HG03097 (cell line): ENCODE results near the gene DGKG.
A peak's percentile ranks its signal among the peaks of the same experiment; 100 is the strongest.

Source experiments
- ATAC-seq: cut with Tn5 transposase; IDR thresholded peaks from one replicate; pipeline ENCODE4 v1.9.1; 2021; ENCODE audit not compliant: unreplicated experiment, low FRiP score

The DGKG gene

DNA sequence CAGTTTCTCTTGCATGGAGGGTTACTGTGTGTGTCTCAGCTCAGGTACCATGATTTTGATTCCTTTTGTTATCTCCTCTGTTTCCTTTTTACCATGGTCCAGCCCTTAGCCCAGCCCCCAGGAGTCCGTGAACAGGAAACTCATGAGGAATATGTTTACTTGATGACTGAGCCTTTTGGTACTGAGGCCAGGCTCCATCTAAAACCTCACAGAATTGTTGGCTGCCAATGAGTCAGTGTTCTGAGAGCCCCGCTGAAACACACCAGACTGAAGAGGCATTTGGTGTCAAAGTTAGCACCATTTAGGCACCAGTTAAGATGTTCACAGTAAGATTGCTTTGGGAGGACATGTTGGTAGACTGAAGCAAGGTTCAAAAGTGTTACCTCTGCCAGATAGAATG is 80.9 kb downstream of the DGKG start:
- ATAC-seq = no peak

GRCh38 chr3:186280737-186281136 is 81.3 kb downstream of the DGKG start:
- no peak for ATAC-seq

DNA sequence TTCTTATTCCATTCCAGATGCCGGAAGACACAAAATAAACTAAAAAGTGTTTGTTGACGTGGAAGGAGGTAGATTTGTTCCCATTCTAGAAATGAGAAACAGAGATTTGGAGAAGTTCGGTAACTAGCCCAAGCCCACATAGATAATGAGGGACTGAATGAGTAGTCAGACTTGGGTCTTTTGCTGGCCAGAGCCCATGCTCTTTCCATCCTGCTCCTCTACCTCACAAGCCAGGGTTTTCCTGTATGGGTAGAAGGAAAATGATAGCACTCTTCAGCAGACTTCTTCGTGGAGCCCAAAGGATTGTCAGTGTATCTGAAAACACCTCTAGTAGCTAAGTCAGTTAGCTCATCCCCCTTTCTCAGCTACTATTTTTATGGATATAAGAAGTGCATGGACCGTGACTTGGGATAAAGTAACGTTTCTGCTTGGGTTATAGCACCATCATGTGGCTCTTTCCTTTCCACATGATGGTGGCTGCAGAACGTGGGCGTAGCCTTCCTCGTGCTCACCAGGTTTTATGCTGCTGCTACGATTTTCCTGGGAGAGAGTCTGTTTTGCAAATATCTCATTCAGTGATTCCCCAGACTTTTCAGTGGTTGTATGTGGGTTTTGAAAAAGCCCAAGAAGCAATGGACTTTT is 84.6 kb downstream of the DGKG start:
- ATAC-seq = no peak

- ATAC-seq = no peak
These were observed 86.6 kb downstream of the DGKG start for GRCh38 chr3:186275436-186275835.

GRCh38 chr3:186273586-186273985 is 88.4 kb downstream of the DGKG start:
- no peak for ATAC-seq

DNA sequence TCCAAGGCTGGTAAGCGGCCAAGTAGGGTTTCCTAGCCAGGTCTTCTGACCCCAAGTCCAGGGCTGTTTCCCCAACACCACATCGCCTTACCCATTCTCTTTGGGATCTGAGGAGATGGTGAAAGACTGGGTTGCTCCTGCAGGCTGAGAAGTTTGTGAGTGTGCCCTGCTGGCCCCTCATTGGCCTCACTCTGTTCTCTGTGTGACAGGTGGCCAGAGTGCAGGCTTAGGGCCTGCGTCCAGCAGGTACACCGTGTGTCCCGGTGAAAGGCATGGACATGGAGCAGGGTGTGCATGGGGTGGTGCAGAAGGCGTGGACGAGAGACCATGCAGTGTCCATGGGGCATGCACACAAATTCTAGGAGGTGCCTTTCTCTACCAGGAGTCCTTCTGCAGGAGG is 91.3 kb downstream of the DGKG start:
- no peak for ATAC-seq

DNA sequence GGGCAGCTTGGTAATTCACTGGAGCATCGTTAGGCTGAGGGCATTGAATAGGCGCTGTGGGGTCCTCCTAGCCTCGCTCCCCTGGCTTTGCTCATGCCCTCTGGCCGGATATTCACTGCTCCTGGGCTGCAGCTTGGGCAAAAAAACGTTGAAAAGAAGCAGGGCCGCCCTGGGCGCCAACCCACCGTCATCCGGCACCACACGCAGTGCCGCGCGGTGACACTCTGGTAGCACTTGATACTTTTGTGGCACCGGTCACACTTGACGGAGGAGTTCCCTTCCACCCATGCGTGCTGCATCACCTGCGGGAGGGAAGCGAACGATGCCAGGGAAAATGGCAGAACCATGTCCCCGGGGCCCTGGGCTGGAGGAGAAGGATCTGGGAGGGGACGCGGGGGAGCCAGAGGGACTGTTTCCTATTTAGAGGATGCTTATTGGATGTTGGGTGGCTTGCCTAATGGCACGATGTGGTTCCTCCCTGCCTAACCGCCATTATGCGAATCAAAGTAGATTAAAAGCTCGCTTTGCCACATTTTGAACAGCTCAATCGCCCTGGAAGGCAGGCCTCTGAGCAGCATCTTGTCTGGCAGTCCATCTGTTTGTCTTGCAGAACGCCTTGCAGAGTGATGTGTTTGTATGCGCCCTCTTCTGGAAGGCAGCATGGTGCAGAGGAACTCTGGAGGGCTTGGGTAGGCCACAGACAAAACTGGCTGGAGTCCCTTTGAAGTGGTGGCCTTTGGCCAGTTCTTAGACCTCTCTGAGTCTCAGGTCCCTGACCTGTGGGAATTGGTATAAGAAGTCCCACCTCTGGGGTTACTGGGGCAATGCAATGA is 93.2 kb downstream of the DGKG start:
- ATAC-seq = no peak

- ATAC-seq = no peak
These were observed 94.3 kb downstream of the DGKG start for GRCh38 chr3:186267758-186268157.

GRCh38 chr3:186264608-186265400 is 97.2 kb downstream of the DGKG start:
- no peak for ATAC-seq

DNA sequence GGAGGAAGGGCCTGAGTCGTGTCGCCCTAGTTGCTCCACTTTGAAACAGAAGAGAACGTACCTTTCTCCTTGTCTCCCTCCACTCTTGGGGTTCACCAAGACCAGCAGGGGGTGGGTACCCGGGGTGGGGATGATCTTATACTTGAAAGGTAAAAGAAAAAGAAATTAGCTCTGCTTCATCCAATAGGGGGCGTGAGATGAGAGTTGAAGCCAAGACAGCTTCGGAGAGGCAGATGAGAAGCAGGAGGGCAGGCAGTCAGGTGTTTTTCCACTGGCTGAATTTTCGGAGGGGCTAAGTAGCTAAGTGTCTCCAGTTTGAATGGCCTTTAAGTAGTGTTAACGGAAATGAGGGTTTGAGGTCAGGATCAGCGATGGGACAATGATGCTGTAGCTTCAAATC is 100.4 kb downstream of the DGKG start:
- ATAC-seq = no peak

DNA sequence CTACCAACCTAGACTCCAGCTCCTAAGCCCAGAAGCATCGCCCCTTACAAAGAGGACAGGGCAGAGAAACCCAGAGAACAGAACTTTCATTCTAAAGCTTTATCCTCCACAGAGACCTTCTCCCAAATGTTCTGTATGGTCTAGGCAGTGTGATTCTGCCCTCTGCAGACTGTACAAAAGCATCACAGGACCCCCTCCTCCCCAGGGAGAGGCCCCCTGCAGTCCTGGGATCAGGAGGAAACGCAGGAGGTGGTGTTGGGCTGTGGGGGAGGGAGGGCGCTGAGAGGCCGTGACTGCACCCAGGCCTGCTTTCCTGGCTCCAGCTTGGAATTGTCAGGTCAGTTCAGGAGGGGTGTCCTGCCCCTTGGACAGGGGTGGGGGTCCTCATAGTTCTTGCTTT is 101.3 kb downstream of the DGKG start:
- ATAC-seq = no peak

GRCh38 chr3:186259612-186260383 is 102.2 kb downstream of the DGKG start:
- ATAC-seq = peak; percentile 59

DNA sequence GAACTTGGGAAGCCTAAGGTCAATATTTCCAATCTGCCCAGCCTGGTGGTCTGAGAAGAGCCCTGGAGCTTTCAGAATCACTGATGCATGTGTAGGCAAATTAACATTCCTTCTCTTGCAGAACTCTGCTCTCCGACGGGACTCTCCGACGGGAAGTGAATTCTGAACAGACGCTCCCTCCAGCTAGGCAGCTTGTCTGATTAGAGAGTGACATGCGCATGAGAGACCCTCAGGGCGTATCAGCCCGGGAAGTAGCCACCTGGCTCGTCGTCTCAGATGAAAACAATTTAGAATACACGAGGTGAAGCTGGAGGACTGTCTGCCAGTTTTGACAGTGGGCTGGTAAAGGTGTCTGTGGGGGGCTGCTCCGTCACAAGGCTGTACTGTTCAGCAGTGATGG is 103.1 kb downstream of the DGKG start:
- no peak for ATAC-seq

DNA sequence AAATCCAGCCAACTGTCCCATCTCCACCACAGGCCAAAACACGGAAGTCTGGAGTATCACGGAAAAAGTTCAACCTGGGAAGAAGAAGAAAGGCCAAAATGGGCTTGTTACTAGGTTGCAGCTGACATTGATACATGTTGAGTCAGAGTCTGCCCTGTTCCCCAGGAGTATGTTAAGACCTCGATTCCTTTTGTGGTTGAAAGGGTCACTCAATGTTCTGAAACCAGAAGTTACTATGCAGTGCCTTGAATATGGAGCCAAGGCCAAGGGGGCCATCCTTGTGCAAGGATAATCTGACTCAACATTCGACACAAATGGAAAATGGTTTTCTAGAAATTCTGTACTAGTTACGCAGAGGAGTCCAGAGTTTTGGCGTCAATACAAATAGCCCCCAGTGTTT is 104.2 kb downstream of the DGKG start:
- ATAC-seq = no peak

- ATAC-seq = no peak
These were observed 106.2 kb downstream of the DGKG start for GRCh38 chr3:186255703-186256331.

DNA sequence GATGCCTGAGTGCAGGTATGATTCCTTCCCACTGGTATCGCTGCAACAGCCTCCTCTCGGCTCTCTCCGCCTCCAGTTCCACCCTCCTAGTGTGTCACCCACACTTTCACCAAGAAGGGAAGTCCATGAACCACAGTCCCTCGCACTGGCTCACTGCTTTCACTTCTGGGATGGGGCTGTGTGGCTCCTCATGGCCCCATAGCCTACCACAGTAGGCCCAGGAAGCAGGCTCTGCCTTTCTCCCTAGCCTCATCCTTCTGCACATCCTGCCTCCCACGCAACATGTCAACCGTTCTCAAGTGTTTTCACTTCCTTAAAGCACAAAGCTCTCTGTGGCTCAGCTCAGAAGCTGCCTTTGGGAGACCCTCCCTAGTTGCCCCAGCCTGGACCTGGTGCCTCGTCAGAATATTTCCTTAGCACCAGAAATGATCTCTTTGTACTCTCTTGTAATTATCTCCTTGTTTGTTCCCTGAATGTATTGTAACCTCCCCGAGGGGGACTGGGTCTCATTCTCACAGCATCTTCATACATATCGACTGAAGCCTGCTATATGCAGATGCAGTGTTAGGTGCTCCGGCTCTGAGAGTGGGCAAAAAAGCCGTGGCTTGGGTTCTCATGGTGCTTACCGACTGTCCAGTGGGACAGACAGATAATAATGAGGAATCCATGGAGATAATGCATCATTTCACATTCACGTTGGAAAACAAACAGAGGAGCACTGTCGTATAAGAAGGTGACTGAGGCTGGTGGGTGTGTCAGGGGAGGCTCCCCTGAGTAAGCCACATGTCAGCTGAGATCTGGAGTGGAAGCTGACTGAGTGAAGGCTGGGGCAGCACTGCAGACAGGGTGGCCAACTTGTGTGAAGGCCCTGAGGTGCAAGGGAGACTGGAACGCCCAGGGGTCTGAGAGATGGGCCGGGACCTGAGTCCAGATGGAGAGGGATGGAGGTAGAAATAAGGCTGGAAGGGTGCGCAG is 107.1 kb downstream of the DGKG start:
- ATAC-seq = no peak

DNA sequence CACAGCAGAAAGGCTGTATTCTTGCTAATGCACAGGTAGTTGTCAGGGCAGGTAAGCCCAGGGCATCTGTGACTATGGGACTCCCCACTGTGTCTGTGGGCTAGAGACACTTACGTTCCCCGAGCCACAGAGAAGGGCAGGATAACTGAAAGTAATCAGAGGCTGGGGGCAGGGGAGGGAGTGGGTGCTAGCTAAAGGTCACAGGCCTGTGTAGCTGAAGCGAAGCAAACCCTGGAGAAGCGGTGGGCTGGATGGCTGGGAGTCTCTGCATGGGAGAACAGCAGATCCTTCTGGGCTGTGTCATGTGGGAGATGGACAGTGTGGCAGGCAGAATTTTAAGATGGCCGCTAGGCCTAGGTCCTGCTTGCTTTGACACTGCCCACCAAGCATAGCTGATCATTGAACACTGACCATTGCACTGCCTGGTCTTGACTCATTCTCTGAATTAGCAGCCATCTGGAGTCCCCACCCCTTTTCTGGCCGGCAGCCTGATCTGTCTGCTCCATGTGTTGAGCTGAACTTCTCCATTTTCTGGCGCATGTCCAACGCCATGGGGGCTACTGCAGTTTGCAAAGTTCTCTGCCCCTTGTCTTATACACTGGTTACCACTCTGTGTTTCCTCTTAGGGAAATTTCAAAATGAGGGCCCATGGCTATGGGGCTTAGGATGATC is 110.0 kb downstream of the DGKG start:
- ATAC-seq = no peak

GRCh38 chr3:186248850-186249249 is 113.2 kb downstream of the DGKG start:
- no peak for ATAC-seq
